WTC11 (cell line): ENCODE measurements around the gene MYBL2.

Source experiments
- CREB1 ChIP-seq: sonication (generic); formaldehyde crosslinking; IDR thresholded peaks from 2 replicates; pipeline ENCODE4 v1.8.0; 2023; ENCODE audit warnings: mild to moderate bottlenecking, missing genetic modification reagents
- FOXP1 ChIP-seq: sonication (generic); formaldehyde crosslinking; IDR thresholded peaks from 2 replicates; pipeline ENCODE4 v1.8.0; 2022; ENCODE audit warnings: missing genetic modification reagents, mild to moderate bottlenecking, moderate library complexity, borderline replicate concordance
- NR1H2 ChIP-seq: sonication (generic); formaldehyde crosslinking; IDR thresholded peaks from 2 replicates; pipeline ENCODE4 v1.9.0; 2021; ENCODE audit warnings: mild to moderate bottlenecking, moderate library complexity, missing genetic modification reagents
- SP1 ChIP-seq: sonication (generic); formaldehyde crosslinking; conservative IDR thresholded peaks from 2 replicates; pipeline ENCODE4 v1.8.1; 2022; ENCODE audit warnings: missing genetic modification reagents
- ZSCAN18 ChIP-seq: fragments of 250-450 bp; sonication (Bioruptor Pico); IDR thresholded peaks from 2 replicates; pipeline ENCODE4 v2.1.2; 2022; ENCODE audit warnings: mild to moderate bottlenecking, moderate library complexity
- TF ChIP-seq, protein P1 (sequence below): fragments of 200-600 bp; IDR thresholded peaks from 2 replicates; pipeline ENCODE4 v1.8.0; 2022; ENCODE audit warnings: antibody characterized with exemption

DNA sequence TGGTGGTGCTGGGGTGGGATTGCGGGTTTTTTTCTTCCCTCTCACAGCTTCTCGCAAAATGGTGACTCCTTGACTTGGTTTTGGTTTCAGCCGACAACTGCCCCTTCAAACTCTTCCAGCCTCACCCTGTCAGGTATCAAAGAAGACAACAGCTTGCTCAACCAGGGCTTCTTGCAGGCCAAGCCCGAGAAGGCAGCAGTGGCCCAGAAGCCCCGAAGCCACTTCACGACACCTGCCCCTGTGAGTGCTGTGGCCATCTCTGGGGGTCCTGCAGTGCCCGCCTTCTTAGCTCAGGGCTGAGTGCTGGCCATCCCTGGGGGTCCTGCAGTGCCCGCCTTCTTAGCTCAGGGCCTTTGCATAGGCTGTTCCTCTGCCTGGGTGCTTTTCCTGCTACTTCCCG, 48.1 kb downstream of the MYBL2 start:
- TF ChIP-seq NR1H2 (CRISPR knock-in tag): no peak
- TF ChIP-seq, protein P1, sequence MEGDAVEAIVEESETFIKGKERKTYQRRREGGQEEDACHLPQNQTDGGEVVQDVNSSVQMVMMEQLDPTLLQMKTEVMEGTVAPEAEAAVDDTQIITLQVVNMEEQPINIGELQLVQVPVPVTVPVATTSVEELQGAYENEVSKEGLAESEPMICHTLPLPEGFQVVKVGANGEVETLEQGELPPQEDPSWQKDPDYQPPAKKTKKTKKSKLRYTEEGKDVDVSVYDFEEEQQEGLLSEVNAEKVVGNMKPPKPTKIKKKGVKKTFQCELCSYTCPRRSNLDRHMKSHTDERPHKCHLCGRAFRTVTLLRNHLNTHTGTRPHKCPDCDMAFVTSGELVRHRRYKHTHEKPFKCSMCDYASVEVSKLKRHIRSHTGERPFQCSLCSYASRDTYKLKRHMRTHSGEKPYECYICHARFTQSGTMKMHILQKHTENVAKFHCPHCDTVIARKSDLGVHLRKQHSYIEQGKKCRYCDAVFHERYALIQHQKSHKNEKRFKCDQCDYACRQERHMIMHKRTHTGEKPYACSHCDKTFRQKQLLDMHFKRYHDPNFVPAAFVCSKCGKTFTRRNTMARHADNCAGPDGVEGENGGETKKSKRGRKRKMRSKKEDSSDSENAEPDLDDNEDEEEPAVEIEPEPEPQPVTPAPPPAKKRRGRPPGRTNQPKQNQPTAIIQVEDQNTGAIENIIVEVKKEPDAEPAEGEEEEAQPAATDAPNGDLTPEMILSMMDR: no peak
- TF ChIP-seq ZSCAN18 (CRISPR knock-in tag): no peak
- no peak for TF ChIP-seq SP1 (CRISPR knock-in tag)
- TF ChIP-seq CREB1 (CRISPR knock-in tag): no peak
- TF ChIP-seq FOXP1 (CRISPR knock-in tag): no peak
